Measurements from ENCODE around the gene MLH1.

GRCh38 chr3:37025561-37026335 lies 32.4 kb downstream of the MLH1 start:
- no peak for TF ChIP-seq POLR2AphosphoS5 (IDR thresholded peaks at IDR 0.05)
- no peak for TF ChIP-seq POLR2A (IDR thresholded peaks at IDR 0.05)

All from spleen (tissue), 3 donors.